PFSK-1 (cell line): ENCODE results near the gene PACRGL.

Experiments used
- FOXP2 ChIP-seq: optimal IDR thresholded peaks from 2 replicates; pipeline ENCODE3; 2011; ENCODE audit warnings: borderline replicate concordance, control low read depth, inconsistent platforms; ENCODE audit not compliant: insufficient read depth; ENCODE audit errors: extremely low read length, extremely low read depth
- POLR2AphosphoS5 ChIP-seq: IDR thresholded peaks from 2 replicates; pipeline ENCODE4 v1.6.1; 2012; ENCODE audit warnings: low read depth, mild to moderate bottlenecking, control low read depth, low read length, moderate library complexity
- TAF1 ChIP-seq: IDR thresholded peaks from 2 replicates; pipeline ENCODE4 v1.6.1; 2012; ENCODE audit warnings: low read length, control low read depth, borderline replicate concordance; ENCODE audit not compliant: insufficient read depth
- TF ChIP-seq, protein P1 (sequence below), 2 experiments: IDR thresholded peaks; 2 replicates each; pipeline versions ENCODE4 v1.6.1 to v1.8.0; 2011 to 2012; ENCODE audit warnings: low read depth in 2 of 2, low read length in 2 of 2, control low read depth in 1 of 2, inconsistent platforms in 1 of 2, mild to moderate bottlenecking in 1 of 2, moderate library complexity in 1 of 2; ENCODE audit not compliant: insufficient read depth in 1 of 2

DNA sequence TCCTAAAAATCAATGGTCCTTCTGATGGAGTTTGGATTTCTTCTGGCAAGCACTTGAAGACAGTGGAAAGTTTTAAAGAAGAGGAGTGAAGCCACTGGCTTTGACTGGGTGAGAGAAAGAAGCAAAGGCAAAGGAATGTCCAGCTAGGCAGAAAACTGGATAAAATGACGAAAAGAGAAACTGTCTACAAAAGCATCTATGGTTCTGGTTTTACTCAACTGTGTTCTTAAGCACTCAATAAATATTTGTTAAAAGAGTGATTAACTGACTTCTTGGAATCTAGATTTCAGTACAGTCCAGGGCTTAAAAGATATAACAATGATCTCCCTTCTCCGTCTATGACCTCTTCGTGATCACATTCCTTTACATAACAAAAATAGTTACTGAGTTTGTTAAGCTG lies 52.4 kb downstream of the PACRGL start:
- no peak for TF ChIP-seq POLR2AphosphoS5
- TF ChIP-seq, protein P1, sequence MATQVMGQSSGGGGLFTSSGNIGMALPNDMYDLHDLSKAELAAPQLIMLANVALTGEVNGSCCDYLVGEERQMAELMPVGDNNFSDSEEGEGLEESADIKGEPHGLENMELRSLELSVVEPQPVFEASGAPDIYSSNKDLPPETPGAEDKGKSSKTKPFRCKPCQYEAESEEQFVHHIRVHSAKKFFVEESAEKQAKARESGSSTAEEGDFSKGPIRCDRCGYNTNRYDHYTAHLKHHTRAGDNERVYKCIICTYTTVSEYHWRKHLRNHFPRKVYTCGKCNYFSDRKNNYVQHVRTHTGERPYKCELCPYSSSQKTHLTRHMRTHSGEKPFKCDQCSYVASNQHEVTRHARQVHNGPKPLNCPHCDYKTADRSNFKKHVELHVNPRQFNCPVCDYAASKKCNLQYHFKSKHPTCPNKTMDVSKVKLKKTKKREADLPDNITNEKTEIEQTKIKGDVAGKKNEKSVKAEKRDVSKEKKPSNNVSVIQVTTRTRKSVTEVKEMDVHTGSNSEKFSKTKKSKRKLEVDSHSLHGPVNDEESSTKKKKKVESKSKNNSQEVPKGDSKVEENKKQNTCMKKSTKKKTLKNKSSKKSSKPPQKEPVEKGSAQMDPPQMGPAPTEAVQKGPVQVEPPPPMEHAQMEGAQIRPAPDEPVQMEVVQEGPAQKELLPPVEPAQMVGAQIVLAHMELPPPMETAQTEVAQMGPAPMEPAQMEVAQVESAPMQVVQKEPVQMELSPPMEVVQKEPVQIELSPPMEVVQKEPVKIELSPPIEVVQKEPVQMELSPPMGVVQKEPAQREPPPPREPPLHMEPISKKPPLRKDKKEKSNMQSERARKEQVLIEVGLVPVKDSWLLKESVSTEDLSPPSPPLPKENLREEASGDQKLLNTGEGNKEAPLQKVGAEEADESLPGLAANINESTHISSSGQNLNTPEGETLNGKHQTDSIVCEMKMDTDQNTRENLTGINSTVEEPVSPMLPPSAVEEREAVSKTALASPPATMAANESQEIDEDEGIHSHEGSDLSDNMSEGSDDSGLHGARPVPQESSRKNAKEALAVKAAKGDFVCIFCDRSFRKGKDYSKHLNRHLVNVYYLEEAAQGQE (IDR thresholded peaks at IDR 0.05; ENCODE audit: insufficient read depth in 1 of 2, low read depth in 2 of 2, low read length in 2 of 2): no peak
- TF ChIP-seq TAF1: no peak
- no peak for TF ChIP-seq FOXP2
